ENCODE results near the gene BACH2. TPM values are rescaled to one million over a fixed set of nuclear protein-coding genes. Genes with fewer than 3 reads are reported as not detected.
"Not testable (repeated sequence)": the region's sequence is repeated elsewhere in the genome, so short reads cannot be mapped to it uniquely, and the experiment has no call there.

The BACH2 gene
- total RNA-seq, 5 donors from 2014 or later (not counting 1 experiment from before 2014, with no cell fraction given): 81.9 to 196 (median 96.7) TPM

DNA sequence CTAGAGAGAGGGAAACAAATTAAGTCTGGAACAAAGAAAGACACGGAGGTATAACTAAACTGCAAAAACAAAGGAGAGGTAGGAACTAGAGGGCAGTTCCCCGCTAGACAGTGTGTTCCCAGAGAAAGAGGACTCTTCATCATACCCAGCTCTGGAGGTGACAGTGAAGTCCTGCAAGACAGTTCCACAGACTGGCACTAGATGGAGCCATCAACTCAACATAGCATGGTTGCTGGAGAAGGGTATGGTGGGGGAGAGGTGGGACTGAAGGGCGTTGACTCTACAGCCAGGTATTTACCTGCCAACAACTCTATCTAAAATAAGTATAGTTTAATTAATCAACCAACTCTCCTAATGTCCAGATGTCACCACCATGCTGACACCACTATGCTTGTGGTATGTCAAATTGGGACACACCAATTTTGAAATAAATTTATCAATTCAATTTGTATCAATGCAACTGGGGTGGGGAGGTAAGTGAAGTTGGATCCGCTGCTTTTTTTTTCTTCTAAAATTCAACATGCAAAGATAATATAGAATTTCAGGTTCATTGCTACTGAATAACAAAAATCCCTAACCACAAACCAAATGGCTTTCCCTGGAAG lies 9.7 kb downstream of the BACH2 start:
- Histone ChIP-seq H3K36me3 (ENCODE audit: control insufficient read depth in 2 of 2, extremely low read depth in 1 of 2, insufficient read depth in 1 of 2, low read length in 1 of 2) (peaks cover 0 to 3% of the 10 kb centered on the region in 2 donors), H3K27ac (ENCODE audit: low read length) (peak overlapping the region; percentile 70), H3K9me3 (no peaks in the 10 kb centered on the region), H3K4me3 (ENCODE audit: control insufficient read depth in 1 of 2, extremely low read depth in 1 of 2, low read length in 1 of 2) (no peak overlapping the region), H3K4me1 (ENCODE audit: control insufficient read depth in 1 of 2, extremely low read depth in 1 of 2, insufficient read depth in 2 of 2, low read length in 2 of 2) (peaks cover 40 to 72% of the 10 kb centered on the region in 2 experiments), H3K27me3 (replicated peaks in 1 of 2; ENCODE audit: control insufficient read depth in 2 of 2, extremely low read depth in 1 of 2, insufficient read depth in 2 of 2, low read length in 1 of 2) (no peaks in the 10 kb centered on the region)
- Mint-ChIP-seq H3K27ac (peak overlapping the region; percentile 94 to 98), H3K4me3 (peak overlapping the region; percentile 31 to 84 (median 78)), H3K4me1 (peaks cover 93 to 96% (median 94%) of the 10 kb centered on the region in 3 donors), H3K36me3 (peaks cover 37% of the 10 kb centered on the region), H3K9me3 (peaks cover 0 to 4% (median 3%) of the 10 kb centered on the region in 3 donors), H3K27me3 (no peaks in the 10 kb centered on the region)
- DNase-seq (peak in 23 of 35 experiments; percentile 25 to 68 (median 42)), ATAC-seq (replicated peaks in 1 of 4) (no peak)
- CTCF ChIA-PET: interaction anchor here (1.0 to 2.9 kb wide), 2 partner anchors 67 to 106 kb away, joined by 3 to 8 read pairs; no protein-coding TSS in a partner anchor
- WGBS (ENCODE audit: insufficient coverage): no CpG with 5 or more reads among the region's 4 CpGs
- POLR2A ChIA-PET: interaction anchor here in 1 of 2 donors (0.7 kb wide), 1 partner anchor 9 kb away, joined by 5 read pairs; no protein-coding TSS in a partner anchor

GRCh38 chr6:90285611-90286381 lies 10.8 kb downstream of the BACH2 start:
- ChIA-PET CTCF (interaction anchor here (0.6 to 2.3 kb wide), 7 partner anchors 10 to 345 kb away, joined by 3 to 16 read pairs (median 5); no protein-coding TSS in a partner anchor), POLR2A (interaction anchor here (0.5 to 2.1 kb wide), 7 partner anchors 10 to 111 kb away, joined by 3 to 10 read pairs (median 3); no protein-coding TSS in a partner anchor)
- peaks cover 0 to 4% (median 3%) of the 10 kb centered on the region in 3 donors for H3K9me3 Mint-ChIP-seq
- Histone ChIP-seq H3K27ac (ENCODE audit: low read length) (peak overlapping the region; percentile 70), H3K4me3 (ENCODE audit: control insufficient read depth in 1 of 2, extremely low read depth in 1 of 2, low read length in 1 of 2) (peak overlapping the region; percentile 39 to 67), H3K27me3 (replicated peaks in 1 of 2; ENCODE audit: control insufficient read depth in 2 of 2, extremely low read depth in 1 of 2, insufficient read depth in 2 of 2, low read length in 1 of 2) (no peaks in the 10 kb centered on the region), H3K9me3 (no peaks in the 10 kb centered on the region), H3K36me3 (ENCODE audit: control insufficient read depth in 2 of 2, extremely low read depth in 1 of 2, insufficient read depth in 1 of 2, low read length in 1 of 2) (peaks cover 0 to 3% of the 10 kb centered on the region in 2 donors), H3K4me1 (ENCODE audit: control insufficient read depth in 1 of 2, extremely low read depth in 1 of 2, insufficient read depth in 2 of 2, low read length in 2 of 2) (peaks cover 36 to 73% of the 10 kb centered on the region in 2 experiments)
- DNase-seq (peak in 23 of 35 experiments; percentile 21 to 68 (median 34)), ATAC-seq (replicated peaks in 1 of 4) (peak; percentile 61 to 67 (median 62))
- 0% methylated on average over 3 of the region's 9 CpGs for WGBS (ENCODE audit: insufficient coverage)
- peak overlapping the region; percentile 78 to 90 (median 84) for H3K4me3 Mint-ChIP-seq
- H3K27ac Mint-ChIP-seq: peak overlapping the region; percentile 94 to 98
- H3K4me1 Mint-ChIP-seq: peaks cover 91 to 98% (median 92%) of the 10 kb centered on the region in 3 donors
- H3K27me3 Mint-ChIP-seq: no peaks in the 10 kb centered on the region
- H3K36me3 Mint-ChIP-seq: peaks cover 30% of the 10 kb centered on the region

- Mint-ChIP-seq H3K9me3 (peaks cover 0 to 4% (median 3%) of the 10 kb centered on the region in 3 donors), H3K36me3 (peaks cover 23% of the 10 kb centered on the region), H3K27ac (peak overlapping the region; percentile 94 to 98), H3K4me1 (peaks cover 88 to 95% (median 90%) of the 10 kb centered on the region in 3 donors), H3K4me3 (peak overlapping the region; percentile 78 to 90 (median 84)), H3K27me3 (no peaks in the 10 kb centered on the region)
- H3K9me3 ChIP-seq: no peaks in the 10 kb centered on the region
- ChIA-PET POLR2A (interaction anchor here (0.5 to 2.1 kb wide), 9 partner anchors 9 to 112 kb away, joined by 3 to 10 read pairs (median 4); no protein-coding TSS in a partner anchor), CTCF (interaction anchor here (0.8 to 2.3 kb wide), 8 partner anchors 10 to 345 kb away, joined by 3 to 16 read pairs (median 4); no protein-coding TSS in a partner anchor)
- peak in 1 of 35 experiments; percentile 36 for DNase-seq
- peak overlapping the region; percentile 70 for H3K27ac ChIP-seq (ENCODE audit: low read length)
- WGBS (ENCODE audit: insufficient coverage): 0% methylated on average over 1 of the region's 4 CpGs
- ATAC-seq (replicated peaks in 1 of 4): peak in 2 of 4 experiments; percentile 25 to 28
- no peaks in the 10 kb centered on the region for H3K36me3 ChIP-seq (ENCODE audit: control insufficient read depth in 2 of 2, extremely low read depth in 1 of 2, insufficient read depth in 1 of 2, low read length in 1 of 2)
- no peaks in the 10 kb centered on the region for H3K27me3 ChIP-seq (replicated peaks in 1 of 2; ENCODE audit: control insufficient read depth in 2 of 2, extremely low read depth in 1 of 2, insufficient read depth in 2 of 2, low read length in 1 of 2)
- H3K4me1 ChIP-seq (ENCODE audit: control insufficient read depth in 1 of 2, extremely low read depth in 1 of 2, insufficient read depth in 2 of 2, low read length in 2 of 2): peaks cover 32 to 70% of the 10 kb centered on the region in 2 experiments
- H3K4me3 ChIP-seq (ENCODE audit: control insufficient read depth in 1 of 2, extremely low read depth in 1 of 2, low read length in 1 of 2): peak overlapping the region; percentile 39 to 67
Observed at GRCh38 chr6:90285042-90285481, 11.6 kb downstream of the BACH2 start.

GRCh38 chr6:90284236-90285041 lies 12.2 kb downstream of the BACH2 start:
- 5% methylated on average over 4 of the region's 11 CpGs for WGBS (ENCODE audit: insufficient coverage)
- Mint-ChIP-seq H3K27ac (peak overlapping the region; percentile 94 to 98), H3K27me3 (no peaks in the 10 kb centered on the region), H3K4me3 (peak overlapping the region; percentile 78 to 90 (median 84)), H3K36me3 (peaks cover 19% of the 10 kb centered on the region), H3K4me1 (peaks cover 87 to 95% (median 89%) of the 10 kb centered on the region in 3 donors), H3K9me3 (peaks cover 0 to 4% (median 3%) of the 10 kb centered on the region in 3 donors)
- H3K27me3 ChIP-seq (replicated peaks in 1 of 2; ENCODE audit: control insufficient read depth in 2 of 2, extremely low read depth in 1 of 2, insufficient read depth in 2 of 2, low read length in 1 of 2): no peaks in the 10 kb centered on the region
- ChIA-PET POLR2A (interaction anchor here (0.6 to 2.1 kb wide), 11 partner anchors 9 to 187 kb away, joined by 3 to 10 read pairs (median 4); no protein-coding TSS in a partner anchor), CTCF (interaction anchor here (0.6 to 2.3 kb wide), 9 partner anchors 10 to 344 kb away, joined by 3 to 16 read pairs (median 5); no protein-coding TSS in a partner anchor)
- H3K9me3 ChIP-seq: no peaks in the 10 kb centered on the region
- peak; percentile 31 to 49 (median 44) for ATAC-seq (replicated peaks in 1 of 4)
- H3K36me3 ChIP-seq (ENCODE audit: control insufficient read depth in 2 of 2, extremely low read depth in 1 of 2, insufficient read depth in 1 of 2, low read length in 1 of 2): no peaks in the 10 kb centered on the region
- peak in 6 of 35 experiments; percentile 18 to 57 (median 28) for DNase-seq
- peaks cover 28 to 67% of the 10 kb centered on the region in 2 experiments for H3K4me1 ChIP-seq (ENCODE audit: control insufficient read depth in 1 of 2, extremely low read depth in 1 of 2, insufficient read depth in 2 of 2, low read length in 2 of 2)
- H3K27ac ChIP-seq (ENCODE audit: low read length): peak overlapping the region; percentile 70
- peak overlapping the region; percentile 39 to 67 for H3K4me3 ChIP-seq (ENCODE audit: control insufficient read depth in 1 of 2, extremely low read depth in 1 of 2, low read length in 1 of 2)

DNA sequence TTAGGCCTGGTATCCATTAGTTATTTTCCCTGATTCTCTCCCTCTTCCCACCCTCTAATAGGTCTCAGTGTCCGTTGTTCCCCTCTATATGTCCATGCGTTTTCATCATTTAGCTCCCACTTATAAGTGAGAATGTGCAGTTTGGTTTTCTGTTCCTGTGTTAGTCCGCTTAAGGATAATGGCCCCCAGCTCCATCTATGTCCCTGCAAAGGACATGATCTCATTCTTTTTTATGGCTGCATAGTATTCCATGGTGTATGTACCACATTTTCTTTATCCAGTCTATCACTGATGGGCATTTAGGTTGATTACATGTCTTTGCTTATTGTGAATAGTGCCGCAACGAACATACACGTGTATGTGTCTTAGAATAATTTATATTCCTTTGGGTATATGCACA lies 14.4 kb downstream of the BACH2 start:
- CTCF ChIA-PET: interaction anchor here in 1 of 2 donors (0.6 kb wide), 1 partner anchor 106 kb away, joined by 3 read pairs; no protein-coding TSS in a partner anchor
- peak overlapping the region in 1 of 3 donors; percentile 84 for H3K4me3 Mint-ChIP-seq
- not testable (repeated sequence) for DNase-seq; H3K36me3 ChIP-seq (ENCODE audit: control insufficient read depth in 2 of 2, extremely low read depth in 1 of 2, insufficient read depth in 1 of 2, low read length in 1 of 2); H3K4me3 ChIP-seq (ENCODE audit: control insufficient read depth in 1 of 2, extremely low read depth in 1 of 2, low read length in 1 of 2); H3K9me3 ChIP-seq; H3K9me3 Mint-ChIP-seq; H3K27me3 Mint-ChIP-seq; H3K27ac ChIP-seq (ENCODE audit: low read length); ATAC-seq (replicated peaks in 1 of 4); H3K27me3 ChIP-seq (replicated peaks in 1 of 2; ENCODE audit: control insufficient read depth in 2 of 2, extremely low read depth in 1 of 2, insufficient read depth in 2 of 2, low read length in 1 of 2)
- peaks cover 15% of the 10 kb centered on the region for H3K36me3 Mint-ChIP-seq
- H3K27ac Mint-ChIP-seq: peak overlapping the region; percentile 27 to 36
- POLR2A ChIA-PET: interaction anchor here in 1 of 2 donors (0.6 kb wide), 1 partner anchor 26 kb away, joined by 3 read pairs; no protein-coding TSS in a partner anchor
- peaks cover 35 to 62% of the 10 kb centered on the region in 2 experiments for H3K4me1 ChIP-seq (ENCODE audit: control insufficient read depth in 1 of 2, extremely low read depth in 1 of 2, insufficient read depth in 2 of 2, low read length in 2 of 2)
- peaks cover 86 to 95% (median 86%) of the 10 kb centered on the region in 3 donors for H3K4me1 Mint-ChIP-seq
- no CpG with 5 or more reads among the region's 6 CpGs for WGBS (ENCODE audit: insufficient coverage)
